Measurements from ENCODE around the gene TXNDC5.

- TF ChIP-seq, protein P1, sequence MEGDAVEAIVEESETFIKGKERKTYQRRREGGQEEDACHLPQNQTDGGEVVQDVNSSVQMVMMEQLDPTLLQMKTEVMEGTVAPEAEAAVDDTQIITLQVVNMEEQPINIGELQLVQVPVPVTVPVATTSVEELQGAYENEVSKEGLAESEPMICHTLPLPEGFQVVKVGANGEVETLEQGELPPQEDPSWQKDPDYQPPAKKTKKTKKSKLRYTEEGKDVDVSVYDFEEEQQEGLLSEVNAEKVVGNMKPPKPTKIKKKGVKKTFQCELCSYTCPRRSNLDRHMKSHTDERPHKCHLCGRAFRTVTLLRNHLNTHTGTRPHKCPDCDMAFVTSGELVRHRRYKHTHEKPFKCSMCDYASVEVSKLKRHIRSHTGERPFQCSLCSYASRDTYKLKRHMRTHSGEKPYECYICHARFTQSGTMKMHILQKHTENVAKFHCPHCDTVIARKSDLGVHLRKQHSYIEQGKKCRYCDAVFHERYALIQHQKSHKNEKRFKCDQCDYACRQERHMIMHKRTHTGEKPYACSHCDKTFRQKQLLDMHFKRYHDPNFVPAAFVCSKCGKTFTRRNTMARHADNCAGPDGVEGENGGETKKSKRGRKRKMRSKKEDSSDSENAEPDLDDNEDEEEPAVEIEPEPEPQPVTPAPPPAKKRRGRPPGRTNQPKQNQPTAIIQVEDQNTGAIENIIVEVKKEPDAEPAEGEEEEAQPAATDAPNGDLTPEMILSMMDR (IDR thresholded peaks at IDR 0.05): no peak
- no peak for TF ChIP-seq POLR2A (IDR thresholded peaks at IDR 0.05)
These were observed 7.8 kb upstream of the TXNDC5 start for GRCh38 chr6:7918403-7918802.
